A673 (cell line): ENCODE data around the gene DES. TPM values are rescaled to one million over a fixed set of nuclear protein-coding genes. Genes with fewer than 3 reads are reported as not detected.

ENCODE experiments used
- BruUV-seq: library from RNA; stranded (reverse); fragments of 400-500 nt; replicated peaks from 2 replicates; lab custom pipeline; 2021; lab: Mats Ljungman, UMichigan
- CTCF ChIA-PET: fragments of 300-600 bp; sonication (Branson Sonifier 250); formaldehyde crosslinking; loops from one replicate; lab custom pipeline; 2022; ENCODE audit warnings: antibody characterized with exemption; lab: Charles Lee
- POLR2A ChIA-PET: fragments of 300-600 bp; sonication (Branson Sonifier 250); formaldehyde crosslinking; loops from one replicate; lab custom pipeline; 2022; ENCODE audit warnings: antibody characterized with exemption; ENCODE audit not compliant: low non-redundant PET; lab: Charles Lee
- DNase-seq: peaks from one replicate; pipeline ENCODE4 v3.0.0-alpha.2; 2015; ENCODE audit warnings: low spot score
- H3K27ac ChIP-seq: fragments of 200-600 bp; sonication (generic); 2 replicates; pipeline ENCODE4 v1.5.1; 2016; ENCODE audit warnings: mixed run types, low read depth, mild to moderate bottlenecking, mixed read lengths, antibody characterized with exemption, low read length; ENCODE audit not compliant: poor library complexity, severe bottlenecking
- H3K27me3 ChIP-seq: fragments of 200-600 bp; sonication (generic); replicated peaks from 2 replicates; pipeline ENCODE4 v1.6.1; 2017; ENCODE audit warnings: mixed run types, low read depth, mild to moderate bottlenecking, mixed read lengths, antibody characterized with exemption, low read length; ENCODE audit not compliant: insufficient read depth, poor library complexity
- H3K36me3 ChIP-seq: fragments of 200-600 bp; sonication (generic); 2 replicates; pipeline ENCODE4 v1.6.1; 2016; ENCODE audit warnings: mixed run types, mild to moderate bottlenecking, mixed read lengths, antibody characterized with exemption, low read length; ENCODE audit not compliant: insufficient read depth, poor library complexity, severe bottlenecking
- H3K4me1 ChIP-seq: fragments of 200-600 bp; sonication (generic); 2 replicates; pipeline ENCODE4 v1.6.1; 2017; ENCODE audit warnings: mixed run types, mild to moderate bottlenecking, mixed read lengths, antibody characterized with exemption, low read length; ENCODE audit not compliant: insufficient read depth, poor library complexity, severe bottlenecking
- H3K4me3 ChIP-seq: fragments of 200-600 bp; sonication (generic); 2 replicates; pipeline ENCODE4 v1.5.1; 2016; ENCODE audit warnings: low read depth, mixed run types, mild to moderate bottlenecking, mixed read lengths, low read length; ENCODE audit not compliant: poor library complexity, severe bottlenecking
- H3K9me3 ChIP-seq: fragments of 200-600 bp; sonication (generic); 2 replicates; pipeline ENCODE4 v1.6.1; 2016; ENCODE audit warnings: mixed run types, low read depth, mild to moderate bottlenecking, mixed read lengths, antibody characterized with exemption, low read length; ENCODE audit not compliant: poor library complexity, severe bottlenecking
- EZH2 ChIP-seq: fragments of 200-600 bp; sonication (generic); IDR thresholded peaks from 2 replicates; pipeline ENCODE4 v1.6.1; 2017; ENCODE audit warnings: borderline replicate concordance, low read depth, mild to moderate bottlenecking, mixed read lengths, antibody characterized with exemption, low read length; ENCODE audit not compliant: poor library complexity, severe bottlenecking
- intact Hi-C: fragments of 100-400 bp; cut with micrococcal nuclease; formaldehyde crosslinking; loops from one replicate; pipeline ENCODE4 v1.10.0; 2022; ENCODE audit not compliant: unreplicated experiment
- total RNA-seq: library from RNA; stranded (reverse); gene quantifications from 2 replicates; pipeline ENCODE4 v1.2.3, GENCODE V29; 2021
- TF ChIP-seq, protein P1 (sequence below): fragments of 300-800, 200-600 bp; sonication (generic); conservative IDR thresholded peaks from 2 replicates; pipeline ENCODE4 v1.5.1; 2017; ENCODE audit warnings: low read depth, mild to moderate bottlenecking, antibody characterized with exemption, low read length, moderate library complexity, mixed read lengths

The DES gene
- total RNA-seq, 1 experiment from 2014 or later, result not detected

DNA sequence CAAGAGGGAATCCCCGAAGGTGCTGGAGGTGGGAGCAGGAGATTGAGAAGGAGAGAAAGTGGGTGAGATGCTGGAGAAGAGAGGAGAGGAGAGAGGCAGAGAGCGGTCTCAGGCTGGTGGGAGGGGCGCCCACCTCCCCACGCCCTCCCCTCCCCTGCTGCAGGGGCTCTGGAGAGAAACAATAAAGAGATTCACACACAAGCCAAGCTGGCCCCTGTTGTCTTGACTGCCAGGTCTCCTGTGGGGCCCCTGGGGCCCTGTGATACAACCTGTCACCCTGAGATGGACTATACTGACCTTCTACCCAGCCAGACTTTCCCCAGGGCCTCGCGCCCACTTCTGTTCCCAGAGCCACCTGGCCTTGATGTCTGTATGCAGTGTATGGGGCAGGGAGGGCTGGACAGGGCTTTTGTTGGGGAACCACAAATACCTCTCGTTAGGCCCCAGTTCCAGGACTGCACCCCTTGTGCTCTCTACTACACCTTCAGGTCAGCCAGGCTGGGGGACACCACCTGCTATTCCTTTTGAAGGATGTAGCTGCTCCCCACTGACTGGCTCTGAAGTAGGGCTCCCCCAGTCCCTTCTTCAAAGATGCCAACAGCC, 8.5 kb downstream of the DES start:
- Histone ChIP-seq H3K9me3 (no peaks in the 10 kb centered on the region), H3K27ac (no peak overlapping the region), H3K36me3 (no peaks in the 10 kb centered on the region), H3K4me3 (no peak overlapping the region), H3K4me1 (peaks cover 4% of the 10 kb centered on the region), H3K27me3 (no peaks in the 10 kb centered on the region)
- ChIA-PET POLR2A (no interaction called here), CTCF (no interaction called here)
- TF ChIP-seq, protein P1, sequence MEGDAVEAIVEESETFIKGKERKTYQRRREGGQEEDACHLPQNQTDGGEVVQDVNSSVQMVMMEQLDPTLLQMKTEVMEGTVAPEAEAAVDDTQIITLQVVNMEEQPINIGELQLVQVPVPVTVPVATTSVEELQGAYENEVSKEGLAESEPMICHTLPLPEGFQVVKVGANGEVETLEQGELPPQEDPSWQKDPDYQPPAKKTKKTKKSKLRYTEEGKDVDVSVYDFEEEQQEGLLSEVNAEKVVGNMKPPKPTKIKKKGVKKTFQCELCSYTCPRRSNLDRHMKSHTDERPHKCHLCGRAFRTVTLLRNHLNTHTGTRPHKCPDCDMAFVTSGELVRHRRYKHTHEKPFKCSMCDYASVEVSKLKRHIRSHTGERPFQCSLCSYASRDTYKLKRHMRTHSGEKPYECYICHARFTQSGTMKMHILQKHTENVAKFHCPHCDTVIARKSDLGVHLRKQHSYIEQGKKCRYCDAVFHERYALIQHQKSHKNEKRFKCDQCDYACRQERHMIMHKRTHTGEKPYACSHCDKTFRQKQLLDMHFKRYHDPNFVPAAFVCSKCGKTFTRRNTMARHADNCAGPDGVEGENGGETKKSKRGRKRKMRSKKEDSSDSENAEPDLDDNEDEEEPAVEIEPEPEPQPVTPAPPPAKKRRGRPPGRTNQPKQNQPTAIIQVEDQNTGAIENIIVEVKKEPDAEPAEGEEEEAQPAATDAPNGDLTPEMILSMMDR, result no peak
- TF ChIP-seq EZH2, result no peak
- intact Hi-C loops, result no loop called here
- DNase-seq, result no peak
- BruUV-seq, result no TSS peak

DNA sequence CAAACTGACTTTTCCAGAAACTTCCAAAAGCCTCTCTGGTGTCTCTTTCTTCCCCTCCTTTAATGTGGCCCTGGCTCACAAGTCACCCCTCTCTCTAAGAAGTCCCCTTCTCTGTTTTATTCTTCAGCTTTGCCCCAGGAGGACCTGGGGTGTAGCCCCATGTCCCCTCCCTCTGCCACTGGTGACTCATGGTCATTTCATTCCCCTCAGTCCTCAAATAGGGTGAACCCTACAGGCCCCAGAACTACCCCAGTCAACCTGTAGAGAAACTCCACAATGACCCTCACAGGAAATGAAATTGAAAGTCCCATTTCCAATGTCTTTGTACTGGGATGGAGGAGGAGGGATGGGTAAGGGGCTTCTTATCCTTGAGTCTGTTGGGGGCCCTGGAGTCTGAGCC, 10.3 kb downstream of the DES start:
- TF ChIP-seq, protein P1, result no peak
- TF ChIP-seq EZH2, result no peak
- H3K4me3 ChIP-seq, result no peak overlapping the region
- intact Hi-C loops, result no loop called here
- H3K4me1 ChIP-seq, result peaks cover 4% of the 10 kb centered on the region
- H3K36me3 ChIP-seq, result no peaks in the 10 kb centered on the region
- BruUV-seq, result no TSS peak
- ChIA-PET CTCF (no interaction called here), POLR2A (no interaction called here)
- no peaks in the 10 kb centered on the region for H3K9me3 ChIP-seq
- no peaks in the 10 kb centered on the region for H3K27me3 ChIP-seq
- DNase-seq, result no peak
- H3K27ac ChIP-seq, result no peak overlapping the region

DNA sequence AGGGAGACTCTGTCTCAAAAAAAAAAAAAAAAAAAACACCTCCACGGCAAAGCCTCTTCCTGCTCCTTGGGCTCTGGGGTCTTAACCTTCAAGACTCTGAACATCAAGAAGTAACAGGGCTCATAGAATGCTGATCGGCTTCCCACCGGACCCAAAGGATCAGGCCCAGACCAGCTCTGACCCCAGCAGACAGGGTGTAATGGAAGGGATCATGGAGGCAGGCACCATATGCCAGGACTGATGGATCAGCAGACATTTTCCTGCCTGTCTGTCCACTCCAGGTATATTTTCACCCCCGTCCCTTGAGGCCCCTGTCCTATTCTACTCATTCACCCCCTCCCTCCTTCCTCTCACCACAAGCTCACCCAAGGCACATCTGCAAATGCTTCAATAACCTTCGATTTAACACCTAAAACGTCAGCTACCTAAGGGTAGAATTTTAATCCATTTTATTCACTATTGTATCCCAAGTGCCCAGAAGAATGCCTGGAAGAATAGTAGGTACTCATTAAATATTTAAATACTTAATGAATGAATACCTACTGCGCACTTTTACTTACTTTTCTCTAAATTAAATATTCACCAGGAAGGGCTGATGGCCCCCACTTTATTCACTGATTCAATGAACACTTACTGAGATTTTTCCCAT, 11.9 kb downstream of the DES start:
- Histone ChIP-seq H3K27me3 (no peaks in the 10 kb centered on the region), H3K9me3 (no peaks in the 10 kb centered on the region), H3K36me3 (no peaks in the 10 kb centered on the region), H3K27ac (no peak overlapping the region), H3K4me1 (peaks cover 4% of the 10 kb centered on the region), H3K4me3 (no peak overlapping the region)
- POLR2A ChIA-PET, result no interaction called here
- intact Hi-C loops, result no loop called here
- BruUV-seq, result no TSS peak
- CTCF ChIA-PET, result interaction anchor here (0.6 to 1.5 kb wide), 4 partner anchors 10 to 100 kb away, joined by 3 to 10 read pairs (median 5); no protein-coding TSS in a partner anchor
- no peak for DNase-seq
- TF ChIP-seq, protein P1, result no peak
- TF ChIP-seq EZH2, result no peak
